PC-3 (cell line): Measurements from ENCODE around the gene PITX3. TPM values are rescaled to one million over a fixed set of nuclear protein-coding genes. Genes with fewer than 3 reads are reported as not detected.

Experiments used
- ATAC-seq: fragments of 200-7000 bp; cut with Tn5 transposase; 2 replicates; pipeline ENCODE4 v1.9.1; 2020; ENCODE audit warnings: mild to moderate bottlenecking, moderate library complexity
- Bru-seq: library from RNA; stranded (reverse); fragments of 400-500 nt; gene quantifications from one replicate; lab custom pipeline; 2021; lab: Mats Ljungman, UMichigan
- BruChase-seq, 2 experiments: library from RNA; stranded (reverse); fragments of 400-500 nt; gene quantifications; one replicate each; lab custom pipeline; 2021; lab: Mats Ljungman, UMichigan
- BruUV-seq: library from RNA; stranded (reverse); fragments of 400-500 nt; replicated peaks from 2 replicates; lab custom pipeline; 2021; lab: Mats Ljungman, UMichigan
- CTCF ChIA-PET: fragments of 300-600 bp; sonication (Branson Sonifier 250); formaldehyde crosslinking; loops from one replicate; lab custom pipeline; 2022; ENCODE audit warnings: antibody characterized with exemption; lab: Charles Lee
- POLR2A ChIA-PET: fragments of 300-600 bp; sonication (Branson Sonifier 250); formaldehyde crosslinking; loops from one replicate; lab custom pipeline; 2022; ENCODE audit warnings: antibody characterized with exemption; ENCODE audit not compliant: unreplicated experiment; lab: Charles Lee
- DNase-seq: peaks from one replicate; pipeline ENCODE4 v3.0.0-alpha.2; 2015
- H2AFZ ChIP-seq: fragments of 300-600 bp; sonication (generic); 2 replicates; pipeline ENCODE4 v1.6.0; 2016; ENCODE audit warnings: antibody characterized with exemption, low read length
- H3F3A ChIP-seq: fragments of 300-600 bp; sonication (generic); one replicate; pipeline ENCODE4 v1.6.0; 2017; ENCODE audit warnings: antibody characterized with exemption, low read length, control low read depth, mild to moderate bottlenecking; ENCODE audit not compliant: unreplicated experiment
- H3K27ac ChIP-seq: fragments of 300-600 bp; sonication (generic); 2 replicates; pipeline ENCODE4 v1.5.1; 2016; ENCODE audit warnings: mild to moderate bottlenecking, low read length
- H3K27me3 ChIP-seq: fragments of 300-600 bp; sonication (generic); 2 replicates; pipeline ENCODE4 v1.6.1; 2016; ENCODE audit warnings: low read length, mixed read lengths
- H3K36me3 ChIP-seq: fragments of 300-600 bp; sonication (generic); 2 replicates; pipeline ENCODE4 v1.6.1; 2016; ENCODE audit warnings: low read depth, mixed run types, low read length, mixed read lengths
- H3K4me1 ChIP-seq: fragments of 300-600 bp; sonication (generic); 2 replicates; pipeline ENCODE4 v1.5.1; 2016; ENCODE audit warnings: low read length; ENCODE audit not compliant: insufficient read depth
- H3K4me2 ChIP-seq: fragments of 300-600 bp; sonication (generic); 2 replicates; pipeline ENCODE4 v1.6.0; 2016; ENCODE audit warnings: low read length
- H3K4me3 ChIP-seq: fragments of 300-600 bp; sonication (generic); 2 replicates; pipeline ENCODE4 v1.5.1; 2016; ENCODE audit warnings: mild to moderate bottlenecking, low read length, mixed read lengths
- H3K79me2 ChIP-seq: fragments of 300-600 bp; sonication (generic); 2 replicates; pipeline ENCODE4 v1.6.1; 2017; ENCODE audit warnings: low read length, mixed read lengths
- H3K9ac ChIP-seq: fragments of 300-600 bp; sonication (generic); 2 replicates; pipeline ENCODE4 v1.6.0; 2016; ENCODE audit warnings: mild to moderate bottlenecking, low read length
- H3K9me2 ChIP-seq: fragments of 300-600 bp; sonication (generic); replicated peaks from 2 replicates; pipeline ENCODE4 v1.6.1; 2016; ENCODE audit warnings: mixed run types, low read length, mixed read lengths
- H3K9me3 ChIP-seq: fragments of 300-600 bp; sonication (generic); 2 replicates; pipeline ENCODE4 v1.6.1; 2016; ENCODE audit warnings: low read length, mixed read lengths
- H4K20me1 ChIP-seq: fragments of 300-600 bp; sonication (generic); 2 replicates; pipeline ENCODE4 v1.6.1; 2016; ENCODE audit warnings: low read length, mixed read lengths
- CTCF ChIP-seq: fragments of 300-600 bp; sonication (generic); conservative IDR thresholded peaks from 2 replicates; pipeline ENCODE4 v1.5.1; 2017; ENCODE audit warnings: antibody characterized with exemption, low read depth, mild to moderate bottlenecking, low read length
- EZH2 ChIP-seq: fragments of 300-600 bp; sonication (generic); IDR thresholded peaks from one replicate; pipeline ENCODE4 v1.6.1; 2017; ENCODE audit warnings: antibody characterized with exemption, mild to moderate bottlenecking, low read length; ENCODE audit not compliant: unreplicated experiment
- EZH2phosphoT487 ChIP-seq: fragments of 300-600 bp; sonication (generic); IDR thresholded peaks from 2 replicates; pipeline ENCODE4 v1.6.1; 2018; ENCODE audit warnings: mild to moderate bottlenecking, antibody characterized with exemption, low read length, borderline replicate concordance
- intact Hi-C: fragments of 100-400 bp; cut with micrococcal nuclease; formaldehyde crosslinking; loops from 2 replicates; pipeline ENCODE4 v1.9.0; 2023
- long read RNA-seq: library from polyadenylated mRNA; unstranded; transcript quantifications from one replicate; pipeline ENCODE4 v2.0.0, GENCODE V29; 2021; ENCODE audit not compliant: unreplicated experiment
- total RNA-seq: library from RNA; depleted of rRNA; stranded (reverse); fragments of >200 nt; gene quantifications from 2 replicates; pipeline ENCODE4 v1.2.3, GENCODE V29; 2014; rRNA removed

PITX3 gene
- total RNA-seq (not detected in 2 replicates), Bru-seq, nascent RNA (not detected), BruChase-seq, experiment 1, labeled RNA remaining after a 6-hour chase (not detected), BruChase-seq, experiment 2, labeled RNA remaining after a 2-hour chase (not detected)
- long read RNA-seq, result 0 reads

DNA sequence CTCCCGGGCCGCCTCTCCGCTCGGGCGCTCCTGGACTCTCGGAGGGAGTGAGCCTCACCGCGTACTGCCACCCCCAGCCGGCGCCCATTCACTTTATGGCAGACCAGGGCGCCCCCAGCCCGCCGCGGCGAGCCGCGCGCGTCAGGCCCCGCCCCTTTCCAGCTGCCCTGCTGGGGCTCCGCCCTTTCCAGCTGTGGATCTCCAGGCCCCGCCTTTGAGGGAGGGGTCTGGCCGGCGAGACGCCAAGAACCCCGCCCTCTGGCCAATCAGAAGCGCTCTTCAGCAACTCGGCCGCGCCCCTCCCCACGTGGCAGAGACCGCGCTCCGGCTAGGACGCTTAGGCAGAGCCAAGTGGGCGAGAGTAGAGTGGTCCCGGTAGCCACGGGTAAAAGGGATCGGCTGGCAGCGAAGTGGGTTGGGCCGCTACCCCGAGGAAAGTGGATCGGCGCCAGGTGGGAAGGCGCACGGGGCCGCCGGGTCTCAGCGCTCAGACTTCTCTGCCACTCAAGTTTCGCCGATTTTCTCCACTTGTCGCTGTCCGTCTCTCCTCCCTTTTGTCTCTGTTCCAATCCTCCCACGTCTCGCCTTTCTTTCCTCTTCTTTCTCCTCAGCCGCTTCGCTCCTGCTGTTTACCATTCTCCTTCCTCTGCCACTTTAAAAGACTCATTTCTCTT lies at the start of gene PITX3:
Gene PITX3, minus strand, starts transcription at position 69 of the 674 bp plus-strand sequence. CDS start 9,432 bp downstream, outside the sequence.
- CTCF ChIA-PET, result interaction anchor here (0.6 kb wide), 1 partner anchor 110 kb away, joined by 3 read pairs; no protein-coding TSS in a partner anchor
- Histone ChIP-seq H2AFZ (peak within 1 kb of the TSS; percentile 95), H3K27me3 (no peaks in the 10 kb centered on the region), H4K20me1 (peaks cover 3% of the 10 kb centered on the region), H3K9me2 (no peaks in the 10 kb centered on the region), H3K79me2 (peaks cover 12% of the 10 kb centered on the region), H3K9ac (peak within 1 kb of the TSS; percentile 27; the same call in 1 of the 2 replicates), H3K4me3 (peak within 1 kb of the TSS; percentile 70), H3K4me2 (peak within 1 kb of the TSS; percentile 92), H3K27ac (no peak within 1 kb of the TSS), H3K9me3 (no peaks in the 10 kb centered on the region), H3K4me1 (peaks cover 18% of the 10 kb centered on the region), H3K36me3 (no peaks in the 10 kb centered on the region), H3F3A (no peaks in the 10 kb centered on the region)
- intact Hi-C loops, result no loop called here
- no TSS peak for BruUV-seq
- DNase-seq, result peak; percentile 69
- TF ChIP-seq EZH2phosphoT487 (no peak), EZH2 (no peak), CTCF (no peak)
- ATAC-seq, result peak; percentile 44
- POLR2A ChIA-PET, result no interaction called here

- no peak for DNase-seq
- H3K27me3 ChIP-seq, result no peaks in the 10 kb centered on the region
- ChIA-PET CTCF (no interaction called here), POLR2A (no interaction called here)
- no peaks in the 10 kb centered on the region for H3K9me3 ChIP-seq
- ATAC-seq, result no peak
- H3K4me2 ChIP-seq, result no peak overlapping the region
- H3K9me2 ChIP-seq, result no peaks in the 10 kb centered on the region
- H3K79me2 ChIP-seq, result peaks cover 32% of the 10 kb centered on the region; the same call in 1 of the 2 replicates
- no TSS peak for BruUV-seq
- no peaks in the 10 kb centered on the region; the same call in 1 of the 2 replicates for H3K36me3 ChIP-seq
- no peak overlapping the region for H2AFZ ChIP-seq
- H3K27ac ChIP-seq, result no peak overlapping the region
- H3K4me3 ChIP-seq, result no peak overlapping the region
- H4K20me1 ChIP-seq, result 0 out of 2 replicates have a peak, but pooled peaks cover 4% of the 10 kb centered on the region
- intact Hi-C loops, result no loop called here
- H3K4me1 ChIP-seq, result no peaks in the 10 kb centered on the region
- no peak for TF ChIP-seq CTCF
- TF ChIP-seq EZH2, result no peak
- no peak overlapping the region for H3K9ac ChIP-seq
- no peaks in the 10 kb centered on the region for H3F3A ChIP-seq
These were observed 48.5 kb upstream of the PITX3 start for GRCh38 chr10:102289840-102290239.

GRCh38 chr10:102289356-102289755 lies 48.0 kb upstream of the PITX3 start:
- Histone ChIP-seq H3K27ac (no peak overlapping the region), H3K9me3 (no peaks in the 10 kb centered on the region), H3K4me3 (no peak overlapping the region), H2AFZ (no peak overlapping the region), H3K36me3 (no peaks in the 10 kb centered on the region; the same call in 1 of the 2 replicates), H3K27me3 (no peaks in the 10 kb centered on the region), H3K4me2 (no peak overlapping the region), H3K4me1 (no peaks in the 10 kb centered on the region), H3K9ac (no peak overlapping the region), H3K79me2 (peaks cover 37% of the 10 kb centered on the region; the same call in 1 of the 2 replicates), H4K20me1 (0 out of 2 replicates have a peak, but pooled peaks cover 4% of the 10 kb centered on the region), H3F3A (no peaks in the 10 kb centered on the region), H3K9me2 (no peaks in the 10 kb centered on the region)
- no peak for ATAC-seq
- intact Hi-C loops, result no loop called here
- ChIA-PET CTCF (no interaction called here), POLR2A (no interaction called here)
- TF ChIP-seq EZH2phosphoT487 (no peak), CTCF (no peak), EZH2 (no peak)
- no peak for DNase-seq
- no TSS peak for BruUV-seq
